Upper lobe of right lung (tissue), 1 donor: ENCODE results near the gene MYO1B. TPM values are rescaled to one million over a fixed set of nuclear protein-coding genes. Genes with fewer than 3 reads are reported as not detected.

Experiments
- ATAC-seq: fragments of 200-7000 bp; cut with Tn5 transposase; one replicate; pipeline ENCODE4 v1.9.1; 2020; ENCODE audit warnings: mild to moderate bottlenecking, moderate library complexity
- DNase-seq: peaks from one replicate; pipeline ENCODE4 v3.0.0-alpha.2; 2020
- H3K27ac ChIP-seq: fragments of 200-600 bp; one replicate; pipeline ENCODE4 v1.8.0; 2022
- H3K27me3 ChIP-seq: fragments of 200-600 bp; one replicate; pipeline ENCODE4 v1.8.0; 2022; ENCODE audit warnings: mild to moderate bottlenecking
- H3K36me3 ChIP-seq: fragments of 200-600 bp; one replicate; pipeline ENCODE4 v1.8.0; 2022
- H3K4me1 ChIP-seq: fragments of 200-600 bp; one replicate; pipeline ENCODE4 v1.8.0; 2022
- H3K4me3 ChIP-seq: fragments of 200-600 bp; one replicate; pipeline ENCODE4 v1.8.0; 2022; ENCODE audit warnings: mild to moderate bottlenecking
- H3K9me3 ChIP-seq: fragments of 200-600 bp; one replicate; pipeline ENCODE4 v1.8.0; 2022
- CTCF ChIP-seq: fragments of 200-600 bp; IDR thresholded peaks from one replicate; pipeline ENCODE4 v1.8.0; 2022; ENCODE audit warnings: antibody characterized with exemption
- intact Hi-C: fragments of 100-400 bp; cut with DNase I; formaldehyde crosslinking; loops from one replicate; pipeline ENCODE4 v1.11.0; 2022
- total RNA-seq: library from RNA; stranded (reverse); fragmentation: NEBNext Ultra II Directional; extraction: Animal tissue kit (Norgen Biotek cat#: 25700); gene quantifications from one replicate; pipeline ENCODE4 v1.2.1, GENCODE V29; 2021
- donor health status: DM: no; HTN: yes; CAD: no; lungs with severe emphysema.

MYO1B gene
- total RNA-seq, 1 donor from 2014 or later = 231 TPM

DNA sequence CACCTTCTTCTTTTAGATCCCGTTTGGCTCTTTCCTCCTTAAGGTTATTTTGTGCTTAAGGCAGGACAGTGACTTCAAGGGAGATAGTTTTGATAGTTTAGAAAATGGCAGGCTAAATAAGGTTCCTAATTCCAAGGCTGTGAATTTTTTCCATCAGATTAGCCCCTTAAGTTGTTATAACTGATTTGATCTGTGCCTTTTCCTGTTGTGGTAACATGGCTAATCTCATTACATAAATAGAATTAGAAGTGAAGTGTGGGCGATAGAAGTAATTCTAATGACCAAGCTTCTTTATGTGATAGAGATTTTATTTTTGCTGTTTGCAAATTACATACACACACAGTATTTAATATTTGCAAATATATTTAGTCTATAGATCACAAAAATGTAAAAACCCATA is 102.0 kb downstream of the MYO1B start:
- H3K36me3 ChIP-seq = peaks cover 2% of the 10 kb centered on the region
- H3K27me3 ChIP-seq = no peaks in the 10 kb centered on the region
- no peak for DNase-seq
- ATAC-seq = no peak
- peak overlapping the region; percentile 39 for H3K27ac ChIP-seq
- intact Hi-C loops = no loop called here
- no peak for TF ChIP-seq CTCF
- no peak overlapping the region for H3K4me3 ChIP-seq
- H3K4me1 ChIP-seq = peaks cover 23% of the 10 kb centered on the region
- no peaks in the 10 kb centered on the region for H3K9me3 ChIP-seq

DNA sequence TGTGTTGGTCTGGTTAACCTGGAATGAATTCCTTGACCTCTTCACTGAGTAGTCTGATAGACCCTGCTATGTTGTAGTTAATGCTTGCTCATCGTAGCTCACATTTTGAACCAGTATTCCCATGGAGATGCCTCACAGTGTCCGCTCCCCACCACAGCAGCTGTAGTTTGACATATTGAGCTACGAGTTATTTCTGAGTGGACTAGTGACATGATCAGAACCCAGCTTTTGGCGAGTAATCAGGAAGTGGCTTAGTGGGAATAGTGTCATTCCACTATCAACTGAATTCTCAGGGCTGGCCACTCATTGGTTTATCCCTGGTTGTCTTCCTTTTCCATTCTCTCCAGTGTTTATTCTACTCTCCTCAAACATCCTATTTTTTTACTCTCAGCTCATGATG is 102.7 kb downstream of the MYO1B start:
- no peak for DNase-seq
- TF ChIP-seq CTCF = no peak
- no peak for ATAC-seq
- Histone ChIP-seq H3K4me3 (no peak overlapping the region), H3K36me3 (no peaks in the 10 kb centered on the region), H3K27me3 (no peaks in the 10 kb centered on the region), H3K27ac (peak overlapping the region; percentile 39), H3K4me1 (peaks cover 17% of the 10 kb centered on the region), H3K9me3 (no peaks in the 10 kb centered on the region)
- intact Hi-C loops = no loop called here

- no peak for DNase-seq
- ATAC-seq = no peak
- intact Hi-C loops = no loop called here
- Histone ChIP-seq H3K4me3 (no peak overlapping the region), H3K27ac (no peak overlapping the region), H3K27me3 (no peaks in the 10 kb centered on the region), H3K9me3 (no peaks in the 10 kb centered on the region), H3K4me1 (peaks cover under 1% of the 10 kb centered on the region), H3K36me3 (peaks cover 4% of the 10 kb centered on the region)
- no peak for TF ChIP-seq CTCF
Observed at GRCh38 chr2:191349990-191350389, 104.8 kb downstream of the MYO1B start.

DNA sequence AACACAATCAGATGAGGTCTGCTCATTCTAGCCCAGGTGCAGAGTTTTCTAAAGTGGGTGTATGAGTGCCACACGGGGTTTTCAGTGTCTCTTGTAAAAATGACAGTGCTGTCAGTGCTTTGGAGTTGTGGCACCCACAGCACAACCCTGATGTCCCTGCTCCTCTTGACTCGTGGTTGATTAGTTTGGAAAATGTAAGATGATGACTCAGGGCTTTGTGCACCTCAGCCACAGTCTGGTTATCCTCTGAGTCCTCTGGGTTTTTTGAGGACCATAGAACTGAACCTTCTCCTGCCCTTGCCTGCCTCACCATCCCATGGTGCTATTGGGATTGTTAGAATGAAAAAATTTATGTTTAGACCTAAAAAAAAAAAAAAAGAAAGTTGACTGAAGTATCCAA is 105.6 kb downstream of the MYO1B start:
- Histone ChIP-seq H3K36me3 (peaks cover 4% of the 10 kb centered on the region), H3K27me3 (no peaks in the 10 kb centered on the region), H3K27ac (no peak overlapping the region), H3K9me3 (no peaks in the 10 kb centered on the region), H3K4me1 (no peaks in the 10 kb centered on the region), H3K4me3 (no peak overlapping the region)
- intact Hi-C loops = no loop called here
- DNase-seq (no peak), ATAC-seq (no peak)
- TF ChIP-seq CTCF = no peak

DNA sequence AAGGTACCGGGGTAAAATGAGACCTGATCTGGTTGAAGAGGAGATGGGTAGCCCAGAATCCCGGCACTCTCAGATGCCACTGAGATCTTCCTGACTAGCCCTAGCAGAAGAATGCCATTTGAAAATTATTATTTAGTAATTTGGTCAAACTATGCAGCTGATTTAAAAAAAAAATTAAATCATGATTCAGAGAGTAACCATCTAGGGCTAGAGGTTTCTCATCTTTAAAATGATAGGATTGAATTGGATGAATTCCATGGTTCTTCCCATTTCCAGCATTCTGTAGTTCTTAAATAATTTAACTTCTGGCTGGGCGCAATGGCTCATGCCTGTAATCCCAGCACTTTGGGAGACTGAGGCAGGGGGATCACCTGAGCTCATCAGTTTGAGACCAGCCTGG is 106.1 kb downstream of the MYO1B start:
- Histone ChIP-seq H3K36me3 (peaks cover 4% of the 10 kb centered on the region), H3K9me3 (no peaks in the 10 kb centered on the region), H3K4me3 (no peak overlapping the region), H3K4me1 (no peaks in the 10 kb centered on the region), H3K27ac (no peak overlapping the region), H3K27me3 (no peaks in the 10 kb centered on the region)
- DNase-seq (no peak), ATAC-seq (no peak)
- no peak for TF ChIP-seq CTCF
- intact Hi-C loops = no loop called here

DNA sequence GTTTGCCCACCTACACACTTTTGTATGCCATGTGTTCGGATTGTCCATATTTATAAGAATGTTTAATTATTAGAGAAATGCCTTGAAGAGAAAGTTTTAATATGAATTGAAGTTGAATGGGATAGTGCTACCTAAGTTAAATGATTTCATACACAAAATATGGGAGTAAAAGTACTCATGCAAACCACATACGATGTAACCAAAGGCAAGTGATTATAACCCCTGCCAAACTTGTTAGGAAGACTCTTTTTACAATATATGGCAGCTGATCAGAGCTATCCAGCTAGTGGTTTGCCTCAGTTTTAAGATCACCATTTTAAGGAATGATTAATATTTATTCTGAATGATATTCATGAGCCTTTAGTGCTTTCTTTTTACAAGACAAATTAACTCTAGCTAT is 106.7 kb downstream of the MYO1B start:
- Histone ChIP-seq H3K27ac (no peak overlapping the region), H3K4me1 (no peaks in the 10 kb centered on the region), H3K9me3 (no peaks in the 10 kb centered on the region), H3K36me3 (peaks cover 4% of the 10 kb centered on the region), H3K27me3 (no peaks in the 10 kb centered on the region), H3K4me3 (no peak overlapping the region)
- DNase-seq = no peak
- no peak for TF ChIP-seq CTCF
- no peak for ATAC-seq
- intact Hi-C loops = no loop called here
